ENCODE results near the gene SERGEF. TPM values are rescaled to one million over a fixed set of nuclear protein-coding genes. Genes with fewer than 3 reads are reported as not detected.

The SERGEF gene
- total RNA-seq, 1 experiment from 2014 or later = 31.4 TPM

DNA sequence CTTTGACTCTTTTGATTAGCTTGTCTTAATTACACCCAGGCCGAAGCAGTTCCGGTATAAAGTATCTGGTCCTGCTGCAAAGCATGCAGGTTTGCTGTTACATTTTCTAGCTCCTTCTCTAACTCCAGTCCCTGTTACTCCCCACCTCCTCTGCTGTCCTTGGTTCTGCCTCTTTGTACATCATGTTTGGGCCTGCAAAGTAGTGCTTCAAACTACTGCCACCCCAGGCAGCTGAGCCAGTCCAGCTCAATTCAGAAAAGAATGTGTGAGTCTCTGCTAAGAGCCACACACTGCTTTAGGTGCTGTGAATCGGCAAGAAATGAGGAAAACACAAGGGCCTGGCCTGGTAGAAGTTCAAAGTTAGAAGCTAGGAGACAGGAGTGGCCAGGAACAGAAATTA lies 136.0 kb downstream of the SERGEF start:
- Histone ChIP-seq H3K4me2 (ENCODE audit: insufficient read depth, insufficient read length, low read length) (no peak overlapping the region), H2BK20ac (ENCODE audit: low read depth, low read length, poor library complexity, severe bottlenecking) (no peak overlapping the region), H3K56ac (ENCODE audit: insufficient read length, low read depth, low read length) (no peak overlapping the region), H4K20me1 (ENCODE audit: control insufficient read depth, insufficient read depth, insufficient read length) (no peaks in the 10 kb centered on the region), H3K27ac (ENCODE audit: insufficient read length, low read depth, low read length) (no peak overlapping the region), H3K9me3 (ENCODE audit: control insufficient read depth, low read depth, low read length) (no peaks in the 10 kb centered on the region), H2BK120ac (ENCODE audit: low read depth, low read length, poor library complexity, severe bottlenecking) (no peak overlapping the region), H3K79me1 (ENCODE audit: insufficient read depth, low read depth, low read length, poor library complexity, severe bottlenecking) (no peaks in the 10 kb centered on the region), H3K18ac (ENCODE audit: insufficient read length, low read depth, low read length) (no peak overlapping the region), H3K14ac (ENCODE audit: insufficient read depth, low read length) (no peak overlapping the region), H2BK12ac (ENCODE audit: insufficient read length, low read depth, low read length) (no peak overlapping the region), H2AFZ (ENCODE audit: low read length) (no peak overlapping the region), H3T11ph (ENCODE audit: low read length) (no peak overlapping the region), H2BK15ac (ENCODE audit: low read depth, low read length) (no peak overlapping the region), H3K9ac (ENCODE audit: extremely low read depth, insufficient read length, low read length) (no peak overlapping the region), H4K8ac (replicated peaks; ENCODE audit: insufficient read length, low read depth, low read length) (no peak overlapping the region), H3K23ac (ENCODE audit: insufficient read length, low read depth, low read length) (no peak overlapping the region), H4K5ac (ENCODE audit: insufficient read length, low read depth, low read length) (no peak overlapping the region), H3K27me3 (ENCODE audit: insufficient read depth, low read length) (no peaks in the 10 kb centered on the region), H2BK5ac (ENCODE audit: insufficient read length, low read length) (no peak overlapping the region), H4K91ac (ENCODE audit: insufficient read length, low read depth, low read length) (no peak overlapping the region), H3K4ac (ENCODE audit: low read depth, low read length) (no peak overlapping the region), H2AK5ac (ENCODE audit: insufficient read length, low read length) (no peak overlapping the region), H3K4me1 (ENCODE audit: insufficient read depth, low read length) (no peaks in the 10 kb centered on the region), H3K79me2 (ENCODE audit: insufficient read depth, low read length) (no peaks in the 10 kb centered on the region), H3K23me2 (ENCODE audit: insufficient read length, low read depth, low read length, poor library complexity, severe bottlenecking) (no peaks in the 10 kb centered on the region)
- peaks cover 0 to 3% (median 0%) of the 10 kb centered on the region in 3 experiments; a peak in 2 of 7 replicates for H3K36me3 Mint-ChIP-seq (ENCODE audit: insufficient read depth in 1 of 3, low read depth in 3 of 3)
- TF ChIP-seq, protein P1, sequence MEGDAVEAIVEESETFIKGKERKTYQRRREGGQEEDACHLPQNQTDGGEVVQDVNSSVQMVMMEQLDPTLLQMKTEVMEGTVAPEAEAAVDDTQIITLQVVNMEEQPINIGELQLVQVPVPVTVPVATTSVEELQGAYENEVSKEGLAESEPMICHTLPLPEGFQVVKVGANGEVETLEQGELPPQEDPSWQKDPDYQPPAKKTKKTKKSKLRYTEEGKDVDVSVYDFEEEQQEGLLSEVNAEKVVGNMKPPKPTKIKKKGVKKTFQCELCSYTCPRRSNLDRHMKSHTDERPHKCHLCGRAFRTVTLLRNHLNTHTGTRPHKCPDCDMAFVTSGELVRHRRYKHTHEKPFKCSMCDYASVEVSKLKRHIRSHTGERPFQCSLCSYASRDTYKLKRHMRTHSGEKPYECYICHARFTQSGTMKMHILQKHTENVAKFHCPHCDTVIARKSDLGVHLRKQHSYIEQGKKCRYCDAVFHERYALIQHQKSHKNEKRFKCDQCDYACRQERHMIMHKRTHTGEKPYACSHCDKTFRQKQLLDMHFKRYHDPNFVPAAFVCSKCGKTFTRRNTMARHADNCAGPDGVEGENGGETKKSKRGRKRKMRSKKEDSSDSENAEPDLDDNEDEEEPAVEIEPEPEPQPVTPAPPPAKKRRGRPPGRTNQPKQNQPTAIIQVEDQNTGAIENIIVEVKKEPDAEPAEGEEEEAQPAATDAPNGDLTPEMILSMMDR (conservative IDR thresholded peaks at IDR 0.05) = no peak
- peaks cover 17 to 18% of the 10 kb centered on the region in 2 experiments for H3K4me1 Mint-ChIP-seq
- no CpG with 5 or more reads among the region's 3 CpGs for WGBS (ENCODE audit: extremely low coverage, insufficient read length, low lambda C conversion rate)
- peak overlapping the region in 1 of 3 experiments; percentile 41; a peak in 2 of 7 replicates for H3K27ac Mint-ChIP-seq
- no peak for DNase-seq
- no peak overlapping the region for H3K4me3 Mint-ChIP-seq
- no peaks in the 10 kb centered on the region for H3K9me3 Mint-ChIP-seq
- H3K27me3 Mint-ChIP-seq (ENCODE audit: low read depth) = no peaks in the 10 kb centered on the region; the same call in 1 of the 2 replicates
